Mucosa of descending colon (tissue), 3 donors: ENCODE measurements around the gene SH2D5. TPM values are rescaled to one million over a fixed set of nuclear protein-coding genes. Genes with fewer than 3 reads are reported as not detected.
"Not testable (repeated sequence)": the region's sequence is repeated elsewhere in the genome, so short reads cannot be mapped to it uniquely, and the experiment has no call there.

Experiments used
- ATAC-seq: fragments of 200-7000 bp; cut with Tn5 transposase; one replicate; pipeline ENCODE4 v1.9.1; 2020; ENCODE audit warnings: mild to moderate bottlenecking, moderate library complexity
- DNase-seq, 3 donors: peaks; one replicate each; pipeline ENCODE4 v3.0.0-alpha.2; 2020
- H3K36me3 ChIP-seq: fragments of 200-600 bp; one replicate; pipeline ENCODE4 v1.8.0; 2021; ENCODE audit warnings: low read depth, mild to moderate bottlenecking
- H3K4me1 ChIP-seq: fragments of 200-600 bp; one replicate; pipeline ENCODE4 v1.8.0; 2021; ENCODE audit warnings: low read depth, mild to moderate bottlenecking
- H3K4me3 ChIP-seq: fragments of 200-600 bp; one replicate; pipeline ENCODE4 v1.8.0; 2021; ENCODE audit warnings: mild to moderate bottlenecking
- H3K9me3 ChIP-seq: fragments of 200-600 bp; one replicate; pipeline ENCODE4 v1.8.0; 2021; ENCODE audit warnings: mild to moderate bottlenecking
- CTCF ChIP-seq: fragments of 200-600 bp; IDR thresholded peaks from one replicate; pipeline ENCODE4 v1.8.0; 2022; ENCODE audit warnings: antibody characterized with exemption, mild to moderate bottlenecking
- intact Hi-C, 2 donors: fragments of 100-400 bp; cut with DNase I in 1 of 2; cut with micrococcal nuclease in 1 of 2; formaldehyde crosslinking; loops; one replicate each; pipeline versions ENCODE4 v1.11.0 to v1.11.1; 2022; cut with DNase I, micrococcal nuclease
- total RNA-seq, 3 donors: library from RNA; stranded (reverse); fragmentation: NEBNext Ultra II Directional in 2 of 3; extraction: Animal tissue kit (Norgen Biotek cat#: 25700) in 2 of 3; gene quantifications; one replicate each; pipeline versions ENCODE4 v1.2.1 to v1.2.4, GENCODE V29; 2021 to 2023
- donor health status: DM: no; HTN: no; CAD: no; lungs with moderate emphysema.
- donor health status: DM: no; HTN: no; CAD: no.
- donor health status: DM: no; HTN: yes; CAD: no.

Gene SH2D5
- total RNA-seq, 3 donors from 2014 or later = 0.07 to 0.09 TPM; not detected in 1

- Histone ChIP-seq H3K9me3 (no peaks in the 10 kb centered on the region), H3K4me1 (no peaks in the 10 kb centered on the region), H3K4me3 (no peak overlapping the region), H3K36me3 (no peaks in the 10 kb centered on the region)
- no peak for DNase-seq
- intact Hi-C loops = no loop called here
- TF ChIP-seq CTCF = no peak
- ATAC-seq = peak; percentile 16
Observed at GRCh38 chr1:20682571-20683236, 49.8 kb downstream of the SH2D5 start.

DNA sequence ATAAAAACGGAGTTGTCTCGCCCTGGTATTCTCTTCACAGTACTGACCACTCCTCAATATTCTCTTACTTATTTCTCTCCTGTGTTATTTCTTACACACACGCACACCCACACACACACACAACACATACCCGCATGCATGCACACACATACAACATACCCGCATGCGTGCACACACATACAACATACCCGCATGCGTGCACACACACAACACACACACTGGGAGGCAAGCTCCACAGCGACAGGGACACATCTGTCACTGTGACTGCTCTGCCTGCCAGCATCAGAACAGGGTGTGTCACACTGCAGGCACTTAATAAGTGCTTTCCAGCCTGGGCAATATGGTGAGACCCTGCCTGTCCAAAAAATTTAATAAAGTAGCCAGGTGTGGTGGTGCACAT, 50.5 kb downstream of the SH2D5 start:
- ATAC-seq (no peak), DNase-seq (no peak)
- Histone ChIP-seq H3K9me3 (no peaks in the 10 kb centered on the region), H3K36me3 (no peaks in the 10 kb centered on the region), H3K4me3 (no peak overlapping the region), H3K4me1 (no peaks in the 10 kb centered on the region)
- no peak for TF ChIP-seq CTCF
- intact Hi-C loops = no loop called here

DNA sequence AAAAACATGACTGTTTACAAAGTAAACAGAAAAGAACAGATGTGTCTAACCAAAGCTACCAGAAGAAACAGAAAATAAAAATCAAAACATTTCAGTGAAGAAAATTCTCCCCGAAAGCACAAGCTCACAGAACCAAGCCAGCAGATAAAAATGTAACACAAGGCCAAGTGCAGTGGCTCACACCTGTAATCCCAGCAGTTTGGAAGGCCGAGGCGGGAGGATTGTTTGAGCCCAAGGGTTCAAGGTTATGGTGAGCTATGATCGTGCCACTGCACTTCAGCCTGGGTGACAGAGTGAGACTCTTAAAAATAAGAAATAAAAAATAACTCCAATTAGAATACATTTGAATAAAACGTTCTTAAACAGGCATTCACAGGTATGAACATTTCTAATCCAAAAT, 52.2 kb downstream of the SH2D5 start:
- DNase-seq (no peak), ATAC-seq (no peak)
- intact Hi-C loops = no loop called here

DNA sequence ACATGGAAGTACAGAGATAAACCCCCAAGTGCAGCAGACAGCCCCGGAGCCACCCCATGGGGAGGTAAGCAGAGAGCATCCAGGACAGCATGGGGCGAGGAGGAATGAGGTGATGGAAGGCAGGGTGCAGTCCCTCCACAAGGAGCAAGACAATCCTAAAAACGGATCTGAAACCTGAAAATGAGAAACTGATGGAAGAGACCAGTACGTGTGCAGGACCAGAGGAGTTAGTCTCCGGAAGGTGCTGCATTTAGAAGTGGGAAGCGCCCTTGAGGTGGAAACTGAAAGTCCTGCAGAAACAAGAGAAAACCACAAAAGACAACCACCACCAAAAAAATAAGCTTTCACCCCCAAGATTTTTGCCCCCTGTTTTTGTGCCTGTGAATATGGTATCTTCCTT, 53.9 kb downstream of the SH2D5 start:
- Histone ChIP-seq H3K4me1 (no peaks in the 10 kb centered on the region), H3K9me3 (no peaks in the 10 kb centered on the region), H3K36me3 (no peaks in the 10 kb centered on the region), H3K4me3 (no peak overlapping the region)
- TF ChIP-seq CTCF = no peak
- no peak for ATAC-seq
- intact Hi-C loops = no loop called here
- no peak for DNase-seq

More for the DNA sequence above, 52.2 kb downstream of the SH2D5 start:
- no peak for TF ChIP-seq CTCF
- Histone ChIP-seq H3K36me3 (no peaks in the 10 kb centered on the region), H3K4me3 (no peak overlapping the region), H3K9me3 (no peaks in the 10 kb centered on the region), H3K4me1 (no peaks in the 10 kb centered on the region)

- ATAC-seq, intact Hi-C loops, H3K4me1 ChIP-seq, H3K4me3 ChIP-seq, DNase-seq, H3K9me3 ChIP-seq, H3K36me3 ChIP-seq: not testable (repeated sequence)
Observed at GRCh38 chr1:20673626-20674025, 58.9 kb downstream of the SH2D5 start.

GRCh38 chr1:20672265-20672632, 60.3 kb downstream of the SH2D5 start:
- Histone ChIP-seq H3K4me3 (no peak overlapping the region), H3K9me3 (no peaks in the 10 kb centered on the region), H3K36me3 (no peaks in the 10 kb centered on the region), H3K4me1 (no peaks in the 10 kb centered on the region)
- TF ChIP-seq CTCF = no peak
- intact Hi-C loops = no loop called here
- ATAC-seq (no peak), DNase-seq (no peak)
